Type B pancreatic cell (in vitro differentiated cells): ENCODE results near the gene UCN2. TPM values are rescaled to one million over a fixed set of nuclear protein-coding genes. Genes with fewer than 3 reads are reported as not detected.

ENCODE experiments used
- DNase-seq: peaks from one replicate; pipeline ENCODE4 v3.0.0; 2021; ENCODE audit warnings: mixed read lengths; ENCODE audit not compliant: unreplicated experiment; ENCODE audit errors: extremely low spot score
- H3K27ac Mint-ChIP-seq: 2 replicates; pipeline ENCODE4 v1.8.0; 2021; ENCODE audit warnings: mild to moderate bottlenecking, mixed read lengths
- H3K27me3 Mint-ChIP-seq: 2 replicates; pipeline ENCODE4 v1.8.0; 2021; ENCODE audit warnings: mixed read lengths
- H3K36me3 Mint-ChIP-seq: 2 replicates; pipeline ENCODE4 v1.8.0; 2021; ENCODE audit warnings: mixed read lengths
- H3K4me1 Mint-ChIP-seq: one replicate; pipeline ENCODE4 v1.8.0; 2021; ENCODE audit warnings: mixed read lengths; ENCODE audit not compliant: unreplicated experiment
- H3K4me3 Mint-ChIP-seq: 2 replicates; pipeline ENCODE4 v1.8.0; 2021; ENCODE audit warnings: mild to moderate bottlenecking, mixed read lengths
- H3K9me3 Mint-ChIP-seq: 2 replicates; pipeline ENCODE4 v1.8.0; 2021; ENCODE audit warnings: mixed read lengths
- CTCF ChIP-seq: fragments of 200-600 bp; sonication (generic); conservative IDR thresholded peaks from 2 replicates; pipeline ENCODE4 v1.5.0; 2021; ENCODE audit warnings: antibody characterized with exemption, mild to moderate bottlenecking
- total RNA-seq: library from RNA; stranded (reverse); gene quantifications from 2 replicates; pipeline ENCODE4 v1.2.1, GENCODE V29; 2021; ENCODE audit warnings: low replicate concordance

The UCN2 gene
- total RNA-seq, 1 donor from 2014 or later, result 0.72 TPM

- Mint-ChIP-seq H3K36me3 (peaks cover 4% of the 10 kb centered on the region), H3K27me3 (no peaks in the 10 kb centered on the region), H3K27ac (no peak overlapping the region), H3K9me3 (no peaks in the 10 kb centered on the region), H3K4me3 (no peak overlapping the region), H3K4me1 (no peaks in the 10 kb centered on the region)
- TF ChIP-seq CTCF, result no peak
- no peak for DNase-seq
These were observed 24.1 kb upstream of the UCN2 start for GRCh38 chr3:48587686-48588085.

- Mint-ChIP-seq H3K9me3 (no peaks in the 10 kb centered on the region), H3K36me3 (no peaks in the 10 kb centered on the region), H3K4me1 (no peaks in the 10 kb centered on the region), H3K4me3 (no peak overlapping the region), H3K27ac (no peak overlapping the region), H3K27me3 (no peaks in the 10 kb centered on the region)
- DNase-seq, result no peak
- TF ChIP-seq CTCF, result no peak
These were observed 21.8 kb upstream of the UCN2 start for GRCh38 chr3:48585411-48585810.

GRCh38 chr3:48584836-48585235, 21.3 kb upstream of the UCN2 start:
- no peak for DNase-seq
- H3K4me1 Mint-ChIP-seq, result no peaks in the 10 kb centered on the region
- H3K9me3 Mint-ChIP-seq, result no peaks in the 10 kb centered on the region
- H3K36me3 Mint-ChIP-seq, result no peaks in the 10 kb centered on the region
- no peak overlapping the region for H3K4me3 Mint-ChIP-seq
- H3K27ac Mint-ChIP-seq, result no peak overlapping the region
- H3K27me3 Mint-ChIP-seq, result no peaks in the 10 kb centered on the region
- no peak for TF ChIP-seq CTCF

- H3K4me3 Mint-ChIP-seq, result no peak overlapping the region
- no peak overlapping the region for H3K27ac Mint-ChIP-seq
- H3K9me3 Mint-ChIP-seq, result no peaks in the 10 kb centered on the region
- no peak for TF ChIP-seq CTCF
- no peaks in the 10 kb centered on the region for H3K27me3 Mint-ChIP-seq
- H3K4me1 Mint-ChIP-seq, result no peaks in the 10 kb centered on the region
- no peak for DNase-seq
- no peaks in the 10 kb centered on the region for H3K36me3 Mint-ChIP-seq
These were observed 18.3 kb upstream of the UCN2 start for GRCh38 chr3:48581621-48582481.

GRCh38 chr3:48576647-48577046, 13.1 kb upstream of the UCN2 start:
- no peaks in the 10 kb centered on the region for H3K4me1 Mint-ChIP-seq
- H3K9me3 Mint-ChIP-seq, result no peaks in the 10 kb centered on the region
- no peaks in the 10 kb centered on the region for H3K27me3 Mint-ChIP-seq
- H3K4me3 Mint-ChIP-seq, result no peak overlapping the region
- H3K36me3 Mint-ChIP-seq, result no peaks in the 10 kb centered on the region
- H3K27ac Mint-ChIP-seq, result no peak overlapping the region
- no peak for TF ChIP-seq CTCF
- no peak for DNase-seq
